Measurements from ENCODE around the gene NRL. TPM values are rescaled to one million over a fixed set of nuclear protein-coding genes. Genes with fewer than 3 reads are reported as not detected.

The NRL gene
- total RNA-seq, 1 donor from 2014 or later, result 5.5 TPM

DNA sequence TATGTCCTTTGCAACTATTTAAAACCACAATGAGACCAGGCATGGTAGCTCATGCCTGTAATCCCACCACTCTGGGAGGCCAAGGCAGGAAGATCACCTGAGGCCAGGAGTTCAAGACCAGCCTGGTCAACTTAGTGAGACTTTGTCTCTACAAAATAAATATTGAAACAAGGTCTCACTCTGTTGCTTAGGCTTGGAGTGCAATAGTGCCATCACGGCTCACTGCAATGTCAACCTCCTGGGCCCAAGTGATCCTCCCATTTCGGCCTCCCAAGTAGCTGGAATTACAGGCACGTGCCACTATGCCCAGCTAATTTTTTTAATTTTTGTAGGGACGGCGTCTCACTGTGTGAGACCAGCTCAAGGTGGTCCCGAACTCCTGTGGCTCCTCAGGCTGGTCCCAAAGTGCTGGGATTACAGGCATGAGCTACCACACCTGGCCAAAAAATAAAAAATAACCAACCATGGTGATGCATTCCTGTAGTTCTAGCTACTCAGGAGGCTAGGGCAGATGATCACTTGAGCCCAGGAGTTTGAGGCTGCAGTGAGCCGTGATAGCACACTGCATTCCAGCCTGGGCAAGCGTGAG is 14.8 kb upstream of the NRL start:
- H3K36me3 Mint-ChIP-seq (ENCODE audit: low read depth), result peaks cover 6% of the 10 kb centered on the region
- TF ChIP-seq, protein P1, sequence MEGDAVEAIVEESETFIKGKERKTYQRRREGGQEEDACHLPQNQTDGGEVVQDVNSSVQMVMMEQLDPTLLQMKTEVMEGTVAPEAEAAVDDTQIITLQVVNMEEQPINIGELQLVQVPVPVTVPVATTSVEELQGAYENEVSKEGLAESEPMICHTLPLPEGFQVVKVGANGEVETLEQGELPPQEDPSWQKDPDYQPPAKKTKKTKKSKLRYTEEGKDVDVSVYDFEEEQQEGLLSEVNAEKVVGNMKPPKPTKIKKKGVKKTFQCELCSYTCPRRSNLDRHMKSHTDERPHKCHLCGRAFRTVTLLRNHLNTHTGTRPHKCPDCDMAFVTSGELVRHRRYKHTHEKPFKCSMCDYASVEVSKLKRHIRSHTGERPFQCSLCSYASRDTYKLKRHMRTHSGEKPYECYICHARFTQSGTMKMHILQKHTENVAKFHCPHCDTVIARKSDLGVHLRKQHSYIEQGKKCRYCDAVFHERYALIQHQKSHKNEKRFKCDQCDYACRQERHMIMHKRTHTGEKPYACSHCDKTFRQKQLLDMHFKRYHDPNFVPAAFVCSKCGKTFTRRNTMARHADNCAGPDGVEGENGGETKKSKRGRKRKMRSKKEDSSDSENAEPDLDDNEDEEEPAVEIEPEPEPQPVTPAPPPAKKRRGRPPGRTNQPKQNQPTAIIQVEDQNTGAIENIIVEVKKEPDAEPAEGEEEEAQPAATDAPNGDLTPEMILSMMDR (IDR thresholded peaks at IDR 0.05), result no peak
- intact Hi-C loops (cut with micrococcal nuclease), result no loop called here
- ChIA-PET CTCF (interaction anchor here (0.6 kb wide), 1 partner anchor 179 kb away, joined by 3 read pairs; no protein-coding TSS in a partner anchor), POLR2A (interaction anchor here (0.6 to 1.9 kb wide), 3 partner anchors 15 to 78 kb away, joined by 3 to 8 read pairs (median 7); partner anchors contain the start of genes CARMIL3, DCAF11 and NRL)
- no peak overlapping the region for H3K4me3 Mint-ChIP-seq
- no peak overlapping the region for H3K27ac Mint-ChIP-seq
- DNase-seq, result no peak
- ATAC-seq (ENCODE audit: low read depth), result no peak
- H3K9me3 Mint-ChIP-seq, result no peaks in the 10 kb centered on the region
- peaks cover 26% of the 10 kb centered on the region for H3K4me1 Mint-ChIP-seq
- H3K27me3 Mint-ChIP-seq, result no peaks in the 10 kb centered on the region

DNA sequence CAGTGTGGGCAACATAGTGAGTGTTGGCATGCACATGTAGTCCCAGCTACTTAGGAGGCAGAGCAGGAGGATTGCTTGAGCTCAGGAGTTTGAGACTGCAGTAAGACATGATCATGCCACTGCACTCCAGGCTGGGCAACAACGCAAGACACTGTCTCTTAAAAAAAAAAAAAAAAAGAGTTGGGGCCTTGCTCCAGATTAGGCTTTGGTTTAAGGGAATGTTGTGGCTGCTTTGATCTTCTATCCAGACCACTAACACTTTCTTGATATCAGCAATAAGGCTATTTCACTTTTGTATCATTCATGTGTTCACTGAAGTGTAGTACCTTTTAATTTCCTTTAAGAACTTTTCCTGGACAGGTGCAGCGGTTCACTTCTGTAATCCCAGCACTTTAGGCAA is 12.9 kb upstream of the NRL start:
- ChIA-PET POLR2A (interaction anchor here (2.3 to 2.9 kb wide), 2 partner anchors 8 to 12 kb away, joined by 17 to 22 read pairs; partner anchors contain the start of genes DCAF11, NRL and PSME1), CTCF (no interaction called here)
- no peak for ATAC-seq (ENCODE audit: low read depth)
- Mint-ChIP-seq H3K27ac (peak overlapping the region; percentile 35), H3K4me3 (no peak overlapping the region), H3K9me3 (no peaks in the 10 kb centered on the region), H3K36me3 (ENCODE audit: low read depth) (peaks cover 22% of the 10 kb centered on the region), H3K4me1 (peaks cover 40% of the 10 kb centered on the region), H3K27me3 (no peaks in the 10 kb centered on the region)
- intact Hi-C loops (cut with micrococcal nuclease), result no loop called here
- no peak for DNase-seq
- TF ChIP-seq, protein P1 (IDR thresholded peaks at IDR 0.05), result no peak

DNA sequence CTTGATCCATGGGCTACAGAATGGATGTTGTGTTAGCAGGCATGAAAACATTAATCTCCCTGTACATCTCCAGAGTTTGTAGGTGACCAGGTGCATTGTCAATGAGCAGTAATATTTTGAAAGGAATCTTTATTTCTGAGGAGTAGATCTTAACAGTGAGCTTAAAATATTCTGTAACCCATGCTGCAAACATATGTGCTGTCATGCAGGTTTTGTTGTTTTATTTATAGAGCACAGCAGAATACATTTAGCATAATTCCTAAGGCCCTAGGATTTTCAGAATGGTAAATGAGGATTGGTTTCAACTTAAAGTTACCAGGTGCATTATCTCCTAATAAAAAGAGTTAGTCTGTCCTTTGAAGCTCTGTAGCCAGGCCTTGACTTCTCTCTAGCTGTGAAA is 12.2 kb upstream of the NRL start:
- ATAC-seq (ENCODE audit: low read depth), result no peak
- ChIA-PET POLR2A (interaction anchor here (0.6 to 2.9 kb wide), 3 partner anchors 9 to 186 kb away, joined by 3 to 22 read pairs (median 17); partner anchors contain the start of genes DCAF11, NRL and PSME1), CTCF (interaction anchor here (1.0 to 1.9 kb wide), 3 partner anchors 12 to 46 kb away, joined by 3 to 5 read pairs (median 4); partner anchors contain the start of genes DCAF11 and NRL)
- Mint-ChIP-seq H3K4me3 (no peak overlapping the region), H3K27me3 (no peaks in the 10 kb centered on the region), H3K9me3 (no peaks in the 10 kb centered on the region), H3K4me1 (peaks cover 38% of the 10 kb centered on the region), H3K36me3 (ENCODE audit: low read depth) (peaks cover 26% of the 10 kb centered on the region), H3K27ac (no peak overlapping the region)
- DNase-seq, result no peak
- intact Hi-C loops (cut with micrococcal nuclease), result no loop called here
- TF ChIP-seq, protein P1 (IDR thresholded peaks at IDR 0.05), result no peak

DNA sequence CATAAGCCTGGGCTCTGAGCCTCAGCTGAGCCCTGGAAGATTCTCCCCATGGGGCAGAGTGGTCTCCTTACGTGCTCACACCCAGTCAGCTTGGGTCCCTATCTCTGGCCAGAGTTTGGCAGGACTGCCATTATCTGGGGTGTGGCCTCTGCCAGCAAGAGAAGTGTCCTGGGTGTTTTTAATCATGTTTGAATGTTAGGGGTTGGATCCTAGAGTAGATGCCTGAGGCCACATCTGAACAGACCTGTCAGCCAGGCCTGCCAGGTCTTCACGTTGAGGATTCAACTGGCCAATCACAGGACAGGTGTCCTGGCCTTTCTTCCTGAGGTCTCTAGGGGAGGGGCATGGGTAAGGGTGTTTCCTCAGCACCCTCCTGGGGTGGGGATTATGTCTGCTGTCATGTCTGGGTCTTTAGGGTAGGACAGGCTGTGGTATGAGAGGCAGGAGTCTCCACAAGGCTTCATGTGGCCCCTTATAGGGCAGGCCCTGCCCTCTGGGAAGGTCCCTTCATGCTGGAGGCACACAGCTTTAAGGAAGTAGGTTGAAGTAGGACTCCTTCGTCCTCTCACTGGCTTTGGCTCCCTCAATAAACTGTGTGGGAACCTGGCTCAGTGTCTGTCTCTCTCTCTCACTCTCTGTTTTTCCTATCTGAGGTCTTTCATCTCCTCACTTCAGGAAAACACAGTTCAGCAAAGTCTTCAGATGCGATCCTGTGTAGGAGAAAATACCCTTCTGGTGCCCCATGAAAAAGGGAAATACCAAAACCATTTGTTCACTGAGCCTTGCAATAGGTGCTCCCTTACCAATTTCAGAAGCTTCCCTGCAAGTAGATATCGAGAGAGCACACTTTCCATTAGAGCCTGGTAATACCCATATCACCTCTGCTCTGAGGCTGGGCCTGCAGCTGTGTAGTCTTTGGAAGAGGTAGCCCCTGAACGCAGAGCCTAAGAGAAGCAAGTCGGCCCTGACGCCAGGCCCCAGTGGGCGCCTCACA is 9.0 kb upstream of the NRL start:
- Mint-ChIP-seq H3K4me1 (peaks cover 38% of the 10 kb centered on the region), H3K27me3 (no peaks in the 10 kb centered on the region), H3K4me3 (peak overlapping the region; percentile 52), H3K27ac (peak overlapping the region; percentile 93), H3K36me3 (ENCODE audit: low read depth) (peaks cover 52% of the 10 kb centered on the region), H3K9me3 (no peaks in the 10 kb centered on the region)
- intact Hi-C loops (cut with micrococcal nuclease), result loop anchor here (1.0 kb wide), 2 partner anchors 8 to 12 kb away; no protein-coding TSS in a partner anchor
- ChIA-PET CTCF (interaction anchor here (1.3 to 1.7 kb wide), 3 partner anchors 10 to 15 kb away, joined by 4 to 8 read pairs (median 5); partner anchors contain the start of gene PSME1), POLR2A (interaction anchor here (1.0 to 4.1 kb wide), 10 partner anchors 9 to 119 kb away, joined by 3 to 46 read pairs (median 10); partner anchors contain the start of genes DCAF11, EMC9, IRF9 and NRL)
- DNase-seq (no peak), ATAC-seq (ENCODE audit: low read depth) (peak; percentile 83)
- TF ChIP-seq, protein P1 (IDR thresholded peaks at IDR 0.05), result no peak
